HL-60 (cell line): ENCODE results near the gene RINL.

Experiments used
- POLR2AphosphoS5 ChIP-seq: IDR thresholded peaks from 2 replicates; pipeline ENCODE4 v1.6.1; 2012; ENCODE audit warnings: low read depth
- TF ChIP-seq, protein P1 (sequence below): IDR thresholded peaks from one replicate; pipeline ENCODE4 v1.5.1; 2011; ENCODE audit warnings: low read length, control low read depth, inconsistent platforms; ENCODE audit not compliant: insufficient read depth

GRCh38 chr19:38870612-38871011 is 7.5 kb downstream of the RINL start:
- TF ChIP-seq, protein P1, sequence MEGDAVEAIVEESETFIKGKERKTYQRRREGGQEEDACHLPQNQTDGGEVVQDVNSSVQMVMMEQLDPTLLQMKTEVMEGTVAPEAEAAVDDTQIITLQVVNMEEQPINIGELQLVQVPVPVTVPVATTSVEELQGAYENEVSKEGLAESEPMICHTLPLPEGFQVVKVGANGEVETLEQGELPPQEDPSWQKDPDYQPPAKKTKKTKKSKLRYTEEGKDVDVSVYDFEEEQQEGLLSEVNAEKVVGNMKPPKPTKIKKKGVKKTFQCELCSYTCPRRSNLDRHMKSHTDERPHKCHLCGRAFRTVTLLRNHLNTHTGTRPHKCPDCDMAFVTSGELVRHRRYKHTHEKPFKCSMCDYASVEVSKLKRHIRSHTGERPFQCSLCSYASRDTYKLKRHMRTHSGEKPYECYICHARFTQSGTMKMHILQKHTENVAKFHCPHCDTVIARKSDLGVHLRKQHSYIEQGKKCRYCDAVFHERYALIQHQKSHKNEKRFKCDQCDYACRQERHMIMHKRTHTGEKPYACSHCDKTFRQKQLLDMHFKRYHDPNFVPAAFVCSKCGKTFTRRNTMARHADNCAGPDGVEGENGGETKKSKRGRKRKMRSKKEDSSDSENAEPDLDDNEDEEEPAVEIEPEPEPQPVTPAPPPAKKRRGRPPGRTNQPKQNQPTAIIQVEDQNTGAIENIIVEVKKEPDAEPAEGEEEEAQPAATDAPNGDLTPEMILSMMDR, result no peak
- no peak for TF ChIP-seq POLR2AphosphoS5
